RWPE2 (cell line): ENCODE measurements around the gene ARHGAP21.

Experiments used
- ATAC-seq: fragments of 200-7000 bp; cut with Tn5 transposase; 3 replicates; pipeline ENCODE4 v1.9.1; 2021; ENCODE audit warnings: low read depth
- DNase-seq: peaks from one replicate; pipeline ENCODE4 v3.0.0-alpha.2; 2020; ENCODE audit warnings: low spot score
- H3K27ac ChIP-seq: fragments of 450-650 bp; 2 replicates; pipeline ENCODE4 v1.5.1; 2017; ENCODE audit warnings: mild to moderate bottlenecking; ENCODE audit not compliant: poor library complexity, severe bottlenecking
- H3K27me3 ChIP-seq: fragments of 250-450 bp; sonication (Bioruptor Pico); 2 replicates; pipeline ENCODE4 v1.5.1; 2021; ENCODE audit warnings: mild to moderate bottlenecking, moderate library complexity; ENCODE audit not compliant: insufficient read depth, poor library complexity, severe bottlenecking
- H3K36me3 ChIP-seq: fragments of 250-450 bp; sonication (Bioruptor Pico); 2 replicates; pipeline ENCODE4 v1.5.1; 2020; ENCODE audit warnings: low read depth, mild to moderate bottlenecking, moderate library complexity
- H3K4me1 ChIP-seq: fragments of 250-450 bp; sonication (Bioruptor Pico); 2 replicates; pipeline ENCODE4 v1.5.1; 2021; ENCODE audit warnings: mild to moderate bottlenecking, moderate library complexity; ENCODE audit not compliant: insufficient read depth, poor library complexity, severe bottlenecking
- H3K4me3 ChIP-seq: fragments of 250-450 bp; sonication (Bioruptor Pico); 2 replicates; pipeline ENCODE4 v1.5.1; 2021; ENCODE audit warnings: mild to moderate bottlenecking, moderate library complexity; ENCODE audit not compliant: severe bottlenecking
- H3K9me3 ChIP-seq: fragments of 250-450 bp; sonication (Bioruptor Pico); 2 replicates; pipeline ENCODE4 v1.5.1; 2021; ENCODE audit warnings: mild to moderate bottlenecking, moderate library complexity; ENCODE audit not compliant: severe bottlenecking
- CTCF ChIP-seq: fragments of 450-650 bp; IDR thresholded peaks from one replicate; pipeline ENCODE4 v1.5.1; 2017; ENCODE audit warnings: mild to moderate bottlenecking, moderate library complexity; ENCODE audit not compliant: poor library complexity, severe bottlenecking

ARHGAP21 gene

GRCh38 chr10:24720096-24720495 is 3.6 kb downstream of the ARHGAP21 start:
- no peak for ATAC-seq
- Histone ChIP-seq H3K4me3 (peak overlapping the region; percentile 87), H3K4me1 (peaks cover 30% of the 10 kb centered on the region), H3K9me3 (no peaks in the 10 kb centered on the region), H3K27ac (peak overlapping the region; percentile 83), H3K27me3 (no peaks in the 10 kb centered on the region), H3K36me3 (peaks cover 29% of the 10 kb centered on the region)
- no peak for DNase-seq
- no peak for TF ChIP-seq CTCF

- H3K36me3 ChIP-seq, result peaks cover 29% of the 10 kb centered on the region
- no peak overlapping the region for H3K4me3 ChIP-seq
- peaks cover 30% of the 10 kb centered on the region for H3K4me1 ChIP-seq
- no peaks in the 10 kb centered on the region for H3K27me3 ChIP-seq
- peak overlapping the region; percentile 83 for H3K27ac ChIP-seq
- TF ChIP-seq CTCF, result no peak
- H3K9me3 ChIP-seq, result no peaks in the 10 kb centered on the region
- ATAC-seq (peak; percentile 80), DNase-seq (no peak)
Measured at GRCh38 chr10:24718031-24718855, 5.4 kb downstream of the ARHGAP21 start.

GRCh38 chr10:24716295-24716694 is 7.4 kb downstream of the ARHGAP21 start:
- Histone ChIP-seq H3K4me3 (no peak overlapping the region), H3K9me3 (no peaks in the 10 kb centered on the region), H3K36me3 (peaks cover 20% of the 10 kb centered on the region), H3K27me3 (no peaks in the 10 kb centered on the region), H3K4me1 (peaks cover 30% of the 10 kb centered on the region), H3K27ac (peak overlapping the region; percentile 1)
- no peak for TF ChIP-seq CTCF
- ATAC-seq (no peak), DNase-seq (no peak)

- Histone ChIP-seq H3K4me1 (peaks cover 30% of the 10 kb centered on the region), H3K27ac (no peak overlapping the region), H3K27me3 (no peaks in the 10 kb centered on the region), H3K9me3 (no peaks in the 10 kb centered on the region), H3K36me3 (peaks cover 10% of the 10 kb centered on the region), H3K4me3 (no peak overlapping the region)
- no peak for TF ChIP-seq CTCF
- no peak for DNase-seq
- no peak for ATAC-seq
Measured at GRCh38 chr10:24715246-24715769, 8.4 kb downstream of the ARHGAP21 start.

- ATAC-seq, result no peak
Measured at GRCh38 chr10:24713086-24713485, 10.6 kb downstream of the ARHGAP21 start.

More at GRCh38 chr10:24713086-24713485, 10.6 kb downstream of the ARHGAP21 start:
- TF ChIP-seq CTCF, result no peak
- Histone ChIP-seq H3K27me3 (no peaks in the 10 kb centered on the region), H3K4me3 (no peak overlapping the region), H3K9me3 (no peaks in the 10 kb centered on the region), H3K27ac (no peak overlapping the region), H3K36me3 (no peaks in the 10 kb centered on the region; the same call in none of the 2 replicates), H3K4me1 (peaks cover 17% of the 10 kb centered on the region)
- no peak for DNase-seq
